K562 (cell line): Measurements from ENCODE around the gene CEACAM20. TPM values are rescaled to one million over a fixed set of nuclear protein-coding genes. Genes with fewer than 3 reads are reported as not detected.

Source experiments
- AFF1 ChIP-seq, 2 experiments: fragments of 450-650 bp; IDR thresholded peaks; 2 replicates each; pipeline ENCODE4 v1.6.1; 2018; ENCODE audit warnings: mild to moderate bottlenecking in 2 of 2, low read depth in 1 of 2; ENCODE audit not compliant: partially characterized antibody in 2 of 2
- CREB3L1 ChIP-seq: fragments of 450-650 bp; IDR thresholded peaks from 2 replicates; pipeline ENCODE4 v1.6.1; 2014; ENCODE audit warnings: low read depth, mild to moderate bottlenecking, moderate library complexity, borderline replicate concordance
- GATAD2A ChIP-seq: fragments of 450-650 bp; IDR thresholded peaks from 2 replicates; pipeline ENCODE4 v1.6.1; 2017
- LCOR ChIP-seq: sonication (generic); formaldehyde crosslinking; IDR thresholded peaks from 2 replicates; pipeline ENCODE4 v1.8.0; 2022; ENCODE audit warnings: mild to moderate bottlenecking, missing genetic modification reagents
- NCOA1 ChIP-seq: fragments of 450-650 bp; IDR thresholded peaks from 2 replicates; pipeline ENCODE4 v1.6.1; 2016; ENCODE audit warnings: low read depth
- SMARCE1 ChIP-seq: fragments of 450-650 bp; IDR thresholded peaks from 2 replicates; pipeline ENCODE4 v1.7.1; 2016; ENCODE audit warnings: mild to moderate bottlenecking
- SOX6 ChIP-seq: fragments of 450-650 bp; IDR thresholded peaks from 2 replicates; pipeline ENCODE4 v1.6.1; 2014; ENCODE audit warnings: mild to moderate bottlenecking
- TBL1XR1 ChIP-seq, 2 experiments: IDR thresholded peaks; 2 replicates each; pipeline ENCODE4 v1.6.1; 2012; ENCODE audit warnings: improper control_type of control experiment in 2 of 2, low read length in 2 of 2, mild to moderate bottlenecking in 1 of 2
- TCF3 ChIP-seq: sonication (generic); formaldehyde crosslinking; IDR thresholded peaks from 2 replicates; pipeline ENCODE4 v1.4.0; 2020; ENCODE audit warnings: mild to moderate bottlenecking, missing genetic modification reagents
- ZBTB26 ChIP-seq: fragments of 450-650 bp; formaldehyde crosslinking; IDR thresholded peaks from 2 replicates; pipeline ENCODE4 v1.4.0; 2022; ENCODE audit warnings: missing genetic modification characterization
- ZBTB49 ChIP-seq: sonication (generic); formaldehyde crosslinking; IDR thresholded peaks from 2 replicates; pipeline ENCODE4 v1.8.0; 2022; ENCODE audit warnings: missing genetic modification reagents, mild to moderate bottlenecking, borderline replicate concordance
- ZNF655 ChIP-seq: fragments of 250-450 bp; sonication (Bioruptor Pico); IDR thresholded peaks from 2 replicates; pipeline ENCODE4 v1.5.0; 2021
- ZNF764 ChIP-seq: fragments of 250-450 bp; sonication (Bioruptor Pico); IDR thresholded peaks from 2 replicates; pipeline ENCODE4 v1.4.0; 2020; ENCODE audit warnings: low read depth, mild to moderate bottlenecking, moderate library complexity
- ZNF780A ChIP-seq: fragments of 250-450 bp; sonication (Bioruptor Pico); IDR thresholded peaks from 2 replicates; pipeline ENCODE4 v1.5.0; 2021; ENCODE audit warnings: mild to moderate bottlenecking
- polyA plus RNA-seq, 8 experiments: library from polyadenylated mRNA; depleted of rRNA in 4 of 8; stranded (reverse) in 5 of 8; unstranded in 3 of 8; fragments of >200 nt; fragmentation: Nextera tagmentation in 2 of 8; fragmentation: Illumina TruSeq in 1 of 8; extraction: Ambion mirVana in 2 of 8; extraction: Trizol in 1 of 8; gene quantifications; 2 replicates each; pipeline versions ENCODE4 v1.2.1 to v1.2.3, GENCODE V29; 2011 to 2014; ENCODE audit warnings: inconsistent platforms in 1 of 8, missing spikeins in 1 of 8
- total RNA-seq, 7 experiments: library from RNA; depleted of rRNA in 6 of 7; stranded (reverse); fragments of >200 nt in 6 of 7; fragmentation: Illumina TruSeq in 2 of 7; extraction: Trizol in 2 of 7; gene quantifications; 2 replicates each; pipeline versions ENCODE4 v1.2.1 to v1.2.3, GENCODE V29; 2011 to 2021; ENCODE audit warnings: low replicate concordance in 1 of 7

CEACAM20 gene
- total and polyA plus RNA-seq, 9 of the 15 experiments (the other 6 are each of a cell fraction or from before 2014, with no cell fraction given): not detected

- TF ChIP-seq CREB3L1: peak; percentile 94
- no peak for TF ChIP-seq ZNF655
- peak in 1 of 2 experiments; percentile 91 for TF ChIP-seq AFF1 (IDR thresholded peaks at IDR 0.05; ENCODE audit: low read depth in 1 of 2, partially characterized antibody in 2 of 2)
- 0 out of 2 replicates have a peak, but pooled peaks have one; percentile 11 for TF ChIP-seq TCF3 (CRISPR knock-in tag)
- peak; percentile 80; the same call in 1 of the 2 replicates for TF ChIP-seq ZBTB49 (CRISPR knock-in tag)
- TF ChIP-seq TBL1XR1 (IDR thresholded peaks at IDR 0.05; ENCODE audit: low read length in 2 of 2): peak in 1 of 2 experiments; percentile 64; a peak in 1 of 4 replicates
- TF ChIP-seq SOX6: no peak; the same call in none of the 2 replicates
- TF ChIP-seq LCOR (CRISPR knock-in tag): peak; percentile 67; the same call in 1 of the 2 replicates
- 0 out of 2 replicates have a peak, but pooled peaks have one; percentile 34 for TF ChIP-seq NCOA1
- TF ChIP-seq ZNF764: no peak
- TF ChIP-seq ZNF780A: no peak
- TF ChIP-seq ZBTB26: no peak
- TF ChIP-seq GATAD2A: no peak
- no peak for TF ChIP-seq SMARCE1
These were observed 29.2 kb downstream of the CEACAM20 start, which contains the start of gene ZNF180 (continued) for GRCh38 chr19:44499962-44500949.
